MCF 10A (cell line): ENCODE data around the gene SCAANT1. TPM values are rescaled to one million over a fixed set of nuclear protein-coding genes. Genes with fewer than 3 reads are reported as not detected.

Experiments
- BruUV-seq: library from RNA; stranded (reverse); fragments of 400-500 nt; replicated peaks from 2 replicates; lab custom pipeline; 2021; lab: Mats Ljungman, UMichigan
- CTCF ChIA-PET: fragments of 300-600 bp; sonication (Branson Sonifier 250); formaldehyde crosslinking; extraction: SDS; loops from one replicate; lab custom pipeline; 2021; ENCODE audit warnings: antibody characterized with exemption, inconsistent platforms; lab: Yijun Ruan, JAX
- POLR2A ChIA-PET: fragments of 300-600, 350-650 bp; sonication (Branson Sonifier 250); formaldehyde crosslinking; extraction: SDS; loops from one replicate; lab custom pipeline; 2020; ENCODE audit warnings: antibody characterized with exemption, inconsistent platforms; lab: Yijun Ruan, JAX
- DNase-seq: peaks from one replicate; pipeline ENCODE4 v3.0.0-alpha.2; 2018; ENCODE audit not compliant: unreplicated experiment
- H3K27ac Mint-ChIP-seq: one replicate; pipeline ENCODE4 v1.8.0; 2022; ENCODE audit warnings: mild to moderate bottlenecking, low read depth, mixed read lengths; ENCODE audit not compliant: unreplicated experiment
- H3K27me3 Mint-ChIP-seq: one replicate; pipeline ENCODE4 v1.8.0; 2022; ENCODE audit warnings: mixed read lengths; ENCODE audit not compliant: insufficient read depth, unreplicated experiment
- H3K36me3 Mint-ChIP-seq: one replicate; pipeline ENCODE4 v1.8.0; 2022; ENCODE audit warnings: mild to moderate bottlenecking, moderate library complexity, mixed read lengths; ENCODE audit not compliant: insufficient read depth, unreplicated experiment
- H3K4me1 Mint-ChIP-seq: one replicate; pipeline ENCODE4 v1.8.0; 2022; ENCODE audit warnings: mixed read lengths; ENCODE audit not compliant: insufficient read depth, unreplicated experiment
- H3K4me3 Mint-ChIP-seq: one replicate; pipeline ENCODE4 v1.8.0; 2022; ENCODE audit warnings: mild to moderate bottlenecking, moderate library complexity, mixed read lengths; ENCODE audit not compliant: unreplicated experiment
- H3K9me3 Mint-ChIP-seq: one replicate; pipeline ENCODE4 v1.8.0; 2022; ENCODE audit warnings: mixed read lengths; ENCODE audit not compliant: unreplicated experiment
- CTCF ChIP-seq: fragments of 200-600 bp; IDR thresholded peaks from one replicate; pipeline ENCODE4 v1.8.0; 2022; ENCODE audit warnings: antibody characterized with exemption, mild to moderate bottlenecking; ENCODE audit not compliant: unreplicated experiment
- intact Hi-C: fragments of 100-400 bp; cut with micrococcal nuclease; formaldehyde crosslinking; loops from 2 replicates; pipeline ENCODE4 v1.14.1; 2022
- total RNA-seq: library from RNA; stranded (reverse); gene quantifications from 2 replicates; pipeline ENCODE4 v1.2.3, GENCODE V29; 2022

SCAANT1 gene
- total RNA-seq, 1 experiment from 2014 or later = not detected

- no peak overlapping the region for H3K4me3 Mint-ChIP-seq
- H3K9me3 Mint-ChIP-seq = no peaks in the 10 kb centered on the region
- BruUV-seq = no TSS peak
- ChIA-PET CTCF (interaction anchor here (0.6 to 1.9 kb wide), 6 partner anchors 9 to 518 kb away, joined by 3 to 7 read pairs (median 4); partner anchors contain the start of gene PSMD6), POLR2A (interaction anchor here (1.3 to 4.3 kb wide), 3 partner anchors 23 to 40 kb away, joined by 5 to 33 read pairs (median 15); no protein-coding TSS in a partner anchor)
- H3K27ac Mint-ChIP-seq = peak overlapping the region; percentile 57
- no peaks in the 10 kb centered on the region for H3K27me3 Mint-ChIP-seq
- intact Hi-C loops = no loop called here
- no peak for DNase-seq
- H3K4me1 Mint-ChIP-seq = peaks cover 44% of the 10 kb centered on the region
- TF ChIP-seq CTCF = no peak
- peaks cover 14% of the 10 kb centered on the region for H3K36me3 Mint-ChIP-seq
These were observed 24.7 kb upstream of the SCAANT1 start for GRCh38 chr3:63936925-63937324.

- no peak for DNase-seq
- no peak for TF ChIP-seq CTCF
- no peaks in the 10 kb centered on the region for H3K27me3 Mint-ChIP-seq
- no peak overlapping the region for H3K4me3 Mint-ChIP-seq
- POLR2A ChIA-PET = interaction anchor here (0.6 kb wide), 1 partner anchor 10 kb away, joined by 3 read pairs; no protein-coding TSS in a partner anchor
- CTCF ChIA-PET = interaction anchor here (0.7 to 1.2 kb wide), 2 partner anchors 11 to 28 kb away, joined by 3 read pairs; no protein-coding TSS in a partner anchor
- no TSS peak for BruUV-seq
- H3K36me3 Mint-ChIP-seq = peaks cover 27% of the 10 kb centered on the region
- no peak overlapping the region for H3K27ac Mint-ChIP-seq
- intact Hi-C loops = no loop called here
- peaks cover 29% of the 10 kb centered on the region for H3K4me1 Mint-ChIP-seq
- H3K9me3 Mint-ChIP-seq = no peaks in the 10 kb centered on the region
These were observed 22.1 kb upstream of the SCAANT1 start for GRCh38 chr3:63934041-63934866.

- no peak overlapping the region for H3K4me3 Mint-ChIP-seq
- TF ChIP-seq CTCF = no peak
- peaks cover 24% of the 10 kb centered on the region for H3K4me1 Mint-ChIP-seq
- ChIA-PET CTCF (interaction anchor here (0.6 to 0.7 kb wide), 2 partner anchors 29 kb away, joined by 3 read pairs; no protein-coding TSS in a partner anchor), POLR2A (interaction anchor here (0.6 to 1.1 kb wide), 2 partner anchors 11 to 26 kb away, joined by 3 read pairs; no protein-coding TSS in a partner anchor)
- DNase-seq = no peak
- H3K27ac Mint-ChIP-seq = no peak overlapping the region
- no peaks in the 10 kb centered on the region for H3K9me3 Mint-ChIP-seq
- no peaks in the 10 kb centered on the region for H3K27me3 Mint-ChIP-seq
- intact Hi-C loops = no loop called here
- no TSS peak for BruUV-seq
- peaks cover 27% of the 10 kb centered on the region for H3K36me3 Mint-ChIP-seq
These were observed 21.3 kb upstream of the SCAANT1 start for GRCh38 chr3:63933459-63933858.
